C4-2B (cell line): ENCODE results near the gene TSPAN11.

Source experiments
- ZFX ChIP-seq: fragments of 450-650 bp; IDR thresholded peaks from 2 replicates; pipeline ENCODE4 v1.6.1; 2017
- TF ChIP-seq, protein P1 (sequence below): fragments of 450-650 bp; conservative IDR thresholded peaks from 2 replicates; pipeline ENCODE4 v1.5.1; 2017; ENCODE audit warnings: mild to moderate bottlenecking

DNA sequence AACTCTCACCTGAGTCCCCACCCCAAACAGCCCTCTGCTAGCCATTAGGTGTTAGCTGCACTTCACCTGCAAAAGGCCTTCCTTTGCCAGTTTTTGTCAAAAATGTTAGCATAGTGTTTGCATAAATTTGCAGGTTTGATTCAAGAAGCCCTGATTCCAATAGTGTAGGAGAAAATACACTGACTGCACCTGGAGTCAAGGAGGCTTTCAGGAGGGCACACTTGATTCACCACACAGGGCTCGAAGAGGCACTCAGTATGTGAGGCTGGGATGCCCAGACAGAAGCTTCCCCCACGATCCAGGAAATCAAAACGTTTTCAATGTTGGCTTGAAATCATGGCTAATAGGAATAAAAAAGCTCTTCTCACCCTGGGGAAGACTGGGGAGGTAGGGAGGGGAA is 106.6 kb downstream of the TSPAN11 start:
- TF ChIP-seq, protein P1, sequence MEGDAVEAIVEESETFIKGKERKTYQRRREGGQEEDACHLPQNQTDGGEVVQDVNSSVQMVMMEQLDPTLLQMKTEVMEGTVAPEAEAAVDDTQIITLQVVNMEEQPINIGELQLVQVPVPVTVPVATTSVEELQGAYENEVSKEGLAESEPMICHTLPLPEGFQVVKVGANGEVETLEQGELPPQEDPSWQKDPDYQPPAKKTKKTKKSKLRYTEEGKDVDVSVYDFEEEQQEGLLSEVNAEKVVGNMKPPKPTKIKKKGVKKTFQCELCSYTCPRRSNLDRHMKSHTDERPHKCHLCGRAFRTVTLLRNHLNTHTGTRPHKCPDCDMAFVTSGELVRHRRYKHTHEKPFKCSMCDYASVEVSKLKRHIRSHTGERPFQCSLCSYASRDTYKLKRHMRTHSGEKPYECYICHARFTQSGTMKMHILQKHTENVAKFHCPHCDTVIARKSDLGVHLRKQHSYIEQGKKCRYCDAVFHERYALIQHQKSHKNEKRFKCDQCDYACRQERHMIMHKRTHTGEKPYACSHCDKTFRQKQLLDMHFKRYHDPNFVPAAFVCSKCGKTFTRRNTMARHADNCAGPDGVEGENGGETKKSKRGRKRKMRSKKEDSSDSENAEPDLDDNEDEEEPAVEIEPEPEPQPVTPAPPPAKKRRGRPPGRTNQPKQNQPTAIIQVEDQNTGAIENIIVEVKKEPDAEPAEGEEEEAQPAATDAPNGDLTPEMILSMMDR: no peak
- no peak for TF ChIP-seq ZFX
